SK-N-SH treated with all-trans-retinoic acid at 6 μM for 48 hours (cell line): ENCODE results near the gene HIVEP3.

Source experiments
- ATAC-seq: fragments of 200-7000 bp; cut with Tn5 transposase; 3 replicates; pipeline ENCODE4 v1.9.1; 2020; ENCODE audit warnings: mild to moderate bottlenecking, moderate library complexity
- ARNTL ChIP-seq: fragments of 450-650 bp; formaldehyde crosslinking; IDR thresholded peaks from 2 replicates; pipeline ENCODE4 v1.5.0; 2020; ENCODE audit warnings: low read depth, mild to moderate bottlenecking, moderate library complexity, borderline replicate concordance
- BACH2 ChIP-seq: fragments of 250-450 bp; sonication (Bioruptor Pico); IDR thresholded peaks from 2 replicates; pipeline ENCODE4 v1.9.0; 2021; ENCODE audit warnings: mild to moderate bottlenecking, borderline replicate concordance
- CREB5 ChIP-seq: fragments of 250-450 bp; sonication (Bioruptor Pico); IDR thresholded peaks from 2 replicates; pipeline ENCODE4 v1.5.1; 2020; ENCODE audit warnings: low read depth, mild to moderate bottlenecking, moderate library complexity
- CSDC2 ChIP-seq: fragments of 250-450 bp; sonication (Bioruptor Pico); IDR thresholded peaks from 2 replicates; pipeline ENCODE4 v1.5.0; 2020; ENCODE audit warnings: mild to moderate bottlenecking, moderate library complexity
- CSRNP3 ChIP-seq: fragments of 250-450 bp; sonication (Bioruptor Pico); IDR thresholded peaks from 2 replicates; pipeline ENCODE4 v1.5.1; 2021; ENCODE audit warnings: mild to moderate bottlenecking, moderate library complexity
- ESRRG ChIP-seq: fragments of 250-450 bp; sonication (Bioruptor Pico); IDR thresholded peaks from 2 replicates; pipeline ENCODE4 v1.6.1; 2021; ENCODE audit warnings: mild to moderate bottlenecking
- GLIS3 ChIP-seq: fragments of 250-450 bp; sonication (Bioruptor Pico); IDR thresholded peaks from 2 replicates; pipeline ENCODE4 v1.5.0; 2020; ENCODE audit warnings: mild to moderate bottlenecking, moderate library complexity
- ISL1 ChIP-seq: fragments of 250-450 bp; sonication (Bioruptor Pico); IDR thresholded peaks from 2 replicates; pipeline ENCODE4 v2.1.2; 2022; ENCODE audit warnings: mild to moderate bottlenecking, moderate library complexity
- OSR1 ChIP-seq: fragments of 250-450 bp; sonication (Bioruptor Pico); IDR thresholded peaks from 2 replicates; pipeline ENCODE4 v1.8.0; 2022; ENCODE audit warnings: moderate library complexity, mild to moderate bottlenecking, inconsistent platforms
- PATZ1 ChIP-seq: fragments of 250-450 bp; sonication (Bioruptor Pico); IDR thresholded peaks from 2 replicates; pipeline ENCODE4 v1.8.0; 2020; ENCODE audit warnings: mild to moderate bottlenecking, moderate library complexity, borderline replicate concordance
- POU6F1 ChIP-seq: fragments of 250-450 bp; sonication (Bioruptor Pico); IDR thresholded peaks from 2 replicates; pipeline ENCODE4 v1.8.0; 2021; ENCODE audit warnings: low read depth, mild to moderate bottlenecking, moderate library complexity, borderline replicate concordance
- PPARA ChIP-seq: fragments of 250-450 bp; sonication (Bioruptor Pico); IDR thresholded peaks from 2 replicates; pipeline ENCODE4 v1.5.0; 2020; ENCODE audit warnings: mild to moderate bottlenecking, borderline replicate concordance
- RARB ChIP-seq: fragments of 250-450 bp; sonication (Bioruptor Pico); IDR thresholded peaks from 2 replicates; pipeline ENCODE4 v1.8.0; 2021; ENCODE audit warnings: mild to moderate bottlenecking, moderate library complexity
- SNAI2 ChIP-seq: fragments of 250-450 bp; sonication (Bioruptor Pico); IDR thresholded peaks from 2 replicates; pipeline ENCODE4 v1.5.0; 2020; ENCODE audit warnings: mild to moderate bottlenecking, moderate library complexity
- TCF4 ChIP-seq: fragments of 250-450 bp; sonication (Bioruptor Pico); IDR thresholded peaks from 2 replicates; pipeline ENCODE4 v1.8.0; 2021; ENCODE audit warnings: mild to moderate bottlenecking, moderate library complexity, borderline replicate concordance
- TOX ChIP-seq: fragments of 250-450 bp; sonication (Bioruptor Pico); IDR thresholded peaks from 2 replicates; pipeline ENCODE4 v1.8.0; 2021; ENCODE audit warnings: mild to moderate bottlenecking, moderate library complexity, borderline replicate concordance
- TSHZ2 ChIP-seq: fragments of 250-450 bp; sonication (Bioruptor Pico); IDR thresholded peaks from 2 replicates; pipeline ENCODE4 v1.5.0; 2020; ENCODE audit warnings: mild to moderate bottlenecking, moderate library complexity
- ZC3H10 ChIP-seq: fragments of 250-450 bp; sonication (Bioruptor Pico); IDR thresholded peaks from 2 replicates; pipeline ENCODE4 v1.5.1; 2021; ENCODE audit warnings: mild to moderate bottlenecking, moderate library complexity
- ZFP3 ChIP-seq: fragments of 250-450 bp; sonication (Bioruptor Pico); IDR thresholded peaks from 2 replicates; pipeline ENCODE4 v1.5.0; 2020; ENCODE audit warnings: mild to moderate bottlenecking, moderate library complexity
- ZFP30 ChIP-seq: fragments of 450-650 bp; formaldehyde crosslinking; IDR thresholded peaks from 2 replicates; pipeline ENCODE4 v1.5.0; 2022; ENCODE audit warnings: mild to moderate bottlenecking, moderate library complexity
- ZNF565 ChIP-seq: fragments of 450-650 bp; formaldehyde crosslinking; conservative IDR thresholded peaks from 2 replicates; pipeline ENCODE4 v1.5.0; 2020; ENCODE audit warnings: low read depth, mild to moderate bottlenecking, moderate library complexity
- ZNF70 ChIP-seq: fragments of 450-650 bp; formaldehyde crosslinking; IDR thresholded peaks from 2 replicates; pipeline ENCODE4 v1.5.0; 2020; ENCODE audit warnings: mild to moderate bottlenecking, moderate library complexity
- ZNF8 ChIP-seq: fragments of 450-650 bp; formaldehyde crosslinking; IDR thresholded peaks from 2 replicates; pipeline ENCODE4 v1.5.0; 2020; ENCODE audit warnings: mild to moderate bottlenecking, moderate library complexity

The HIVEP3 gene

GRCh38 chr1:41919131-41919530 is 409 bp upstream of the HIVEP3 start:
- no peak for TF ChIP-seq ZFP3 (CRISPR knock-in tag)
- no peak for TF ChIP-seq ARNTL (CRISPR knock-in tag)
- TF ChIP-seq TCF4 (CRISPR knock-in tag), result no peak
- no peak for TF ChIP-seq RARB
- TF ChIP-seq SNAI2 (CRISPR knock-in tag), result no peak
- no peak for TF ChIP-seq TSHZ2 (CRISPR knock-in tag)
- no peak for TF ChIP-seq OSR1
- no peak for TF ChIP-seq PATZ1 (CRISPR knock-in tag)
- no peak; the same call in 2 of the 3 replicates for ATAC-seq

GRCh38 chr1:41917835-41918449 is 780 bp downstream of the HIVEP3 start:
- no peak for TF ChIP-seq CSDC2 (CRISPR knock-in tag)
- TF ChIP-seq BACH2 (CRISPR knock-in tag), result no peak
- TF ChIP-seq CREB5 (CRISPR knock-in tag), result no peak
- no peak for TF ChIP-seq ZNF8 (CRISPR knock-in tag)
- no peak for TF ChIP-seq ESRRG
- no peak for TF ChIP-seq RARB
- no peak for TF ChIP-seq ARNTL (CRISPR knock-in tag)
- TF ChIP-seq PPARA (CRISPR knock-in tag), result no peak
- TF ChIP-seq TOX (CRISPR knock-in tag), result no peak
- no peak for TF ChIP-seq CSRNP3 (CRISPR knock-in tag)
- no peak for TF ChIP-seq PATZ1 (CRISPR knock-in tag)
- no peak for TF ChIP-seq ZFP30
- TF ChIP-seq ZNF70 (CRISPR knock-in tag), result no peak
- TF ChIP-seq ISL1, result no peak
- TF ChIP-seq GLIS3 (CRISPR knock-in tag), result no peak
- TF ChIP-seq ZC3H10 (CRISPR knock-in tag), result no peak
- TF ChIP-seq POU6F1, result no peak
- no peak for TF ChIP-seq TSHZ2 (CRISPR knock-in tag)
- no peak for TF ChIP-seq ZNF565 (CRISPR knock-in tag)
- ATAC-seq, result peak; percentile 65
